GM18526 (cell line): ENCODE measurements around the gene CDC42SE1.

Source experiments
- POLR2A ChIP-seq: IDR thresholded peaks from 3 replicates; pipeline ENCODE4 v1.6.1; 2011; ENCODE audit not compliant: insufficient read length; ENCODE audit errors: extremely low read depth

CDC42SE1 gene

DNA sequence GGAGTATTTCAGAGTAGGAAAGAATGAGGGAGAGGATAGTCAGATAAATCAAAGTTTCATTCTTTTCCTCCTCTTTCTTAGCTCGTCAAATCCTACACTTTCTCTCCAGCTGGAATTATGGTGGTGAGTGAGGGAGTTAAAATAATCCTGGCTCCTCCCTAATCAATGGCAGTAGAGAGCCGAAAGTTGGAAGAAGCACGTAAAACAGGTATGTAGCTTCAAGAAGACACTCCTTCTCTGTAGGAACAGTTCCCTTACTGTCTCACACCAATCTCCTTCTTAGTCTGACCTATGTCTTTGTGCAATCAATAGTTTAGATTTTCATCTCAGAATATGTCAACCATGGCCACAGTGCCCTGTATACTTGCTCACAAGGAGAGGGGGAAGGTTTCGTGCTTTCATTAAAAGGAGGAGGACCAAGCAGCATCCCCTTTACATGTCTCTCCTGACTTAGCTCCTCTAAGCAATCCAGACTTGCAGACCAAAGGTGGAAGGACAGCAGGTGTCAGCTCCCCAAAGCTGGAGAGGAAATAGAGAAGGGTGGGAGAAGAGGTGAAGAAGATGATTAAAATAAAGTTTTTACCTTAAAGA lies 53.6 kb downstream of the CDC42SE1 start:
- no peak for TF ChIP-seq POLR2A

DNA sequence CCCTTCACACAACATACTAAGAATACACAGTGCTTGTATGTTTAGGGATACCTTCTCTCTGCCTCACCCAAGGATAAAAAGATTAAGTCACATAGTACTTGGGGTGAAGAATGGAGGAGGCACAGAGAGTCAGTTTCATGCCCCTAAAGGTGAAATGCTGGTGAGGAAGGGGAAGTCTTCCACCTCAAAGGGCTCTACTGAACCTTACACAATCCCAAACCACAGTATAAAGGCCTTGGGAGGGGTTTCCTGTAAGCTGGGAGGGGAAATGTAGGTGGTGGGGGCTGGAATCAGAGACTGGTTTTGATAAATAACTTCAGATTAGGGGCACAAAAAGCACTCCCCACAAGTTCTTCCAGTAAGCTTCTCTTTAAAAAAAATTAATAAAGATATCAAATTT lies 56.2 kb downstream of the CDC42SE1 start:
- TF ChIP-seq POLR2A = no peak

DNA sequence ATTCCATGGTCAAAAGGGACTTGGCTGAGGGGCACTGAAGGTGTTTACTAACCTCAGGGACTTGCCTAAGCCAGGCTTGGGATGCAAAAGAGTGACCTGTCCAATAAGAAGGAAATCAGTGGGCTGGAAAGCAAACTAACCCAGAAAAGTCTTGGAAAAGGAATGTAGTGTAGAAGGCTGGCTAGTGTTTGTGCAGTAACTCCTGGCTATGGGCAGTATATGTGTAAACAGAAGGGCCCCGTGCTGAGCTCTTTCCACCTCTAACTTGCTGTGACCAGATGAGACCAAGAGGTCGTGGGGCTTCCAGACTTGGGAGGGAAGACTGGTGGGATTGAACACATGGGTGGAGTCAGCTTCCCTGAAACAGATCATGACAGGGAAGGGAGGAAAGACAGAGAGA lies 56.8 kb downstream of the CDC42SE1 start:
- TF ChIP-seq POLR2A = no peak

DNA sequence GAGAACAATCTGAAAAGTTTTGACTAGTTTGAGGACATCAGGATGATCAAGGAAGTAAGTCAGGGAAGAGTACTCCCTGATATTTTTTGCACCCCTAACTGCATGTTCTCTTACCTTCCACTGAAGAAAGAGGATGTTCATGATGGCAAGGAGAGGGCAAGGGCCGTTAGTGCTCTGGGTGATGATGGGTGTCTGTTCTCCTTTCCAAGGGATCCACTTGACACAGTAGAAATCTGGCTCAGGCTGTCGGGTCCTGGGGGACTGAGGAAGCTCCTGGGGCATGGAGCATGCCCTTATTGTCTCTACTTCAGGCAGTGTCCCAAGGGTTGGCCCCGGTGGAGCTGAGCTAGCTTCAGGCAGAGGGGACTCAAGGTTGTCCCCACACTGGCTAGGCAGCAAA lies 57.4 kb downstream of the CDC42SE1 start:
- no peak for TF ChIP-seq POLR2A

DNA sequence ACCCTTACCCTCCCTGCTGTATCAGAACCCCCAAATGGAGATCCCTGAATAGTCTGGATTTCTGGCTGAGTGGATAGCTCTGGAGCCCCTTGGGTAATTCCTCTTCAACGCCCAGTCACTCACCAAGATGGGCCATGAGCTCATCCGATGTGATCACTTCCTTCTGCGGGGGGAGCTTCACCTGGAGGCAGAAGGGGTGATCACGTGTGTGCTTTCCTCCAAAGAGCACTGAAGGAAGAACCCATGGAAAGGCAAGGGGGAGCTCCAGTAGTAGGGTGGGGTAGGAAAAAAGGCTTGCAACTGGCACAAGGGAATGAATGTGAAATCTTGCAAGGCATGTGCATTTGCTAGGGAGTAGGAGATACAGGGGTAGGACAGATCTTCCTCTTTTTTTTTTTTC lies 57.8 kb downstream of the CDC42SE1 start:
- no peak for TF ChIP-seq POLR2A
